Measurements from ENCODE around the gene ING3.
A peak's percentile ranks its signal among the peaks of the same experiment; 100 is the strongest.

Gene ING3

GRCh38 chr7:120990468-120991118 lies 40.0 kb downstream of the ING3 start:
- DNase-seq, result no peak

- DNase-seq, result no peak
These were observed 40.6 kb downstream of the ING3 start for GRCh38 chr7:120991161-120991560.

GRCh38 chr7:120991581-120991980 lies 41.0 kb downstream of the ING3 start:
- DNase-seq, result no peak

GRCh38 chr7:120992272-120992964 lies 41.8 kb downstream of the ING3 start:
- no peak for DNase-seq

GRCh38 chr7:120992965-120993494 lies 42.5 kb downstream of the ING3 start:
- no peak for DNase-seq

- DNase-seq, result no peak
These were observed 43.1 kb downstream of the ING3 start for GRCh38 chr7:120993553-120994191.

- DNase-seq, result no peak
These were observed 44.2 kb downstream of the ING3 start for GRCh38 chr7:120994512-120995410.

- no peak for DNase-seq
These were observed 45.1 kb downstream of the ING3 start for GRCh38 chr7:120995654-120996053.

GRCh38 chr7:120996333-120996987 lies 45.9 kb downstream of the ING3 start:
- DNase-seq, result peak; percentile 10

- no peak for DNase-seq
These were observed 46.4 kb downstream of the ING3 start for GRCh38 chr7:120996988-120997345.

GRCh38 chr7:120997882-120998474 lies 47.4 kb downstream of the ING3 start:
- DNase-seq, result no peak

- DNase-seq, result no peak
These were observed 47.9 kb downstream of the ING3 start for GRCh38 chr7:120998520-120998919.

- no peak for DNase-seq
These were observed 48.5 kb downstream of the ING3 start for GRCh38 chr7:120998996-120999565.

GRCh38 chr7:121000081-121000983 lies 49.8 kb downstream of the ING3 start:
- DNase-seq, result no peak

GRCh38 chr7:121001234-121001906 lies 50.8 kb downstream of the ING3 start:
- DNase-seq, result no peak

GRCh38 chr7:121002048-121002756 lies 51.6 kb downstream of the ING3 start:
- DNase-seq, result no peak

- no peak for DNase-seq
These were observed 52.2 kb downstream of the ING3 start for GRCh38 chr7:121002757-121003200.

- no peak for DNase-seq
These were observed 53.6 kb downstream of the ING3 start for GRCh38 chr7:121003986-121004685.

Measured in DMS153 (cell line).